HT-29 (cell line): ENCODE data around the gene TGFBR2. TPM values are rescaled to one million over a fixed set of nuclear protein-coding genes. Genes with fewer than 3 reads are reported as not detected.
"Not testable (repeated sequence)": the region's sequence is repeated elsewhere in the genome, so short reads cannot be mapped to it uniquely, and the experiment has no call there.

Experiments
- DNase-seq: peaks from one replicate; pipeline ENCODE4 v3.0.0-alpha.2; 2015; ENCODE audit warnings: low spot score
- total RNA-seq: library from RNA; depleted of rRNA; stranded (reverse); fragments of >200 nt; shearing (Covaris generic); gene quantifications from 2 replicates; pipeline ENCODE4 v1.2.3, GENCODE V29; 2014

TGFBR2 gene
- total RNA-seq, 1 experiment from 2014 or later = 42.9 TPM

DNA sequence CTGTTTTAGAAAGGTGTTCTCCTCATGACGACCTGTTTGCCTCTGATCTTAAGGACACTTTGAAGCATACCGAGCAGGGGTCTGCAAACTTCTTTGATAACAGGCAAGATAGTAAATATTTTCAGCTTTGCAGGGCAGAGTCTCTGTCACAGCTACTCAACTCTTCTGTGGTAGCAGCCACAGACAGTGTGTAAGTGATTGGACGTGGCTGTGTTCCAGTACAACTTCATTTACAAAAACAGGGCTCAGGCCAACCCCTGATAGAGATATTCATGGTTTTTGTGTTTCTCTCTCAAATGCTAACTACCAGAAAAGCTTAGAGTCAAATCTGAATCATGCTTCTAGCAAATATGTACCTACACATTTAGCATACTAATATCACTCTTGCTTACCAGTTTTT lies 51.5 kb downstream of the TGFBR2 start:
- DNase-seq = no peak

DNA sequence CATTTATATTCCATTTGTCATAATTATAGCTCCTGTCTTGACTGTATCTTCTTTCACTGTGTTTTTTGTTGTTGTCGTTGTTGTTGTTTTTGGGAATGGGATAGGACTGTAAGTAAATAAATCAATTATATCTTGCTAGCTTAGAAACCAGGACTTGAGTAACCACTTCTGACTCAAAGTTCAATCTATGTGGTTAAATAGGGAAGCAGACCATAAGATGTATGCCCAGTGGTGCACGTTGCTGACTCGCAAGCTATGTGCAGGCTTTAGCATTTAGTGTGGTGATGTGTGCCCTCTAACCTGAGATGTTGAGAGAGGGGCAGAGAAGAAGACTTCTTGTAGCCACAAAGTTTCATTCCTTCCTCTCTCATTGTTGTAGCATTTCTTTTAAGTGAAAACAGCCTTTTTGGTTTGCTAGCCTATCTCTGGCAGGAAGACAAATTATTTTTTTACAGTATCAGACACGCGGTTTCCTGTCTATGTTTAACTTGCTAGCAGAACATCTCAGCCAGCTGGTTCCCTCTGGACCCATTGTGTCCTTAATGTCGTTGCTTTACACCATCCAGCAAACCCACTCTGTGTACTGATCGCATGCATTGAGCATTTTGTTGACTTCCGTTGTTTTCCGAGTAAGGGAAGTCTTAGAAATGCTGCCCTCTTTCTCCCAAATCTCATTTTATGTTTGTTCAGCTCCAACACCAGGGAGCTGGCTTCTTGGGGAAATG lies 52.1 kb downstream of the TGFBR2 start:
- peak; percentile 31 for DNase-seq

DNA sequence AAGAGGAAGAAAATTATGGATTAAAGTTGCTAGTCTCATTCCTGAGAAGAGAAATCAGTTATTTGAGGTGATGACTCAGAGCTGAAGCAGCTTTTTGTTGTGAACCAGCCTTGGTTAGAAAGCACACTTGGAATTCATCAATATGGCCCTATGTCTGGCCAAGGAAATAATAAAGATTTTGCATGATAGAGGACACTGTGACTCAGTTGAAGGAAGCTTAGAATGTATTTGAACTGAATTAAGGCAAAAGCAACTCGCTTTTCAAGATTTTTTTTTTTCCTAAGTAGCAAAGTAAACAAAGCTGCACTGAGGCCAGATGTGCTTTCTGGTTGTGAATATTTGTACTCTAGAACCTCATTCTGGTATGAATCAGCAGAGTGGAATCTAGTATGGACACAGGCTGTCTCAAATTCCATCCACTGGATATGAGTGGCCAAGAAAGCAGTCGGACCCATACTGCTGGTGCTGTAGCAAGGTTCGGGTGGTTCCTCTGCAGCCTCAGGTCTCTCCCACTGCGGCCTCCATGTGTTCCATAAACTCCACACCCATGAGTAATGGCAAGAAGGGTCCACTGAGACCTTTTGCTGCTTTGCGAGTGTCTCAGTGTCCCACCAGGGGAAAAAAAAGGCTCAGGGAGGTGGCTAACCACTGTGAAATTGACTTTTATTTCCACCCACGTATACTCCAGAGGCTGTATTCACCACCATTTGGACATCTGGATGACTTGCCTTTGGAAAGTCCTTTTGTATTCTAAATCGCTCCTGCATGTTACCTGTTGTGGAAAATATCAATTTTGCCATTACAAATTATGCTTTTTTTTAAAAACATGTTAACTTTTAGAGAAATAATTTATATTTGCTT lies 53.1 kb downstream of the TGFBR2 start:
- peak; percentile 52 for DNase-seq

DNA sequence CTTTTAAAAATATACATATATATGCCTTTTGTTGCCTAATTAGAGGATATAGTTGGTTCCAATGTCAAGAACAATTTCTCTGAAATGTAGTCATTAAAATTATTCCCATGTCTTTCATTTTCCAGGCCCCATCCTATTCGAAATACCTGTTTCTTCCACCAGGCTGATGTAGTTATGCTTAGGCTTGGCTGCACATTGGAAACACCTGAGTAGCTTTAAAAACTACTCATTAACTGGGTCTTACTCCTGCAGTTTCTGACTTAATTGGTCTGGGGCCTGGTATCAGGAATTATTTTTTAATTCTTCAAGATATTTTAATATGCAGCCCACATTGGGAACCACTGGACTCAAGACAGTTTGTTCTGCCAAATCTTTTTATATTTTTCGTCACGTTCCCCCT lies 53.7 kb downstream of the TGFBR2 start:
- DNase-seq = no peak

DNA sequence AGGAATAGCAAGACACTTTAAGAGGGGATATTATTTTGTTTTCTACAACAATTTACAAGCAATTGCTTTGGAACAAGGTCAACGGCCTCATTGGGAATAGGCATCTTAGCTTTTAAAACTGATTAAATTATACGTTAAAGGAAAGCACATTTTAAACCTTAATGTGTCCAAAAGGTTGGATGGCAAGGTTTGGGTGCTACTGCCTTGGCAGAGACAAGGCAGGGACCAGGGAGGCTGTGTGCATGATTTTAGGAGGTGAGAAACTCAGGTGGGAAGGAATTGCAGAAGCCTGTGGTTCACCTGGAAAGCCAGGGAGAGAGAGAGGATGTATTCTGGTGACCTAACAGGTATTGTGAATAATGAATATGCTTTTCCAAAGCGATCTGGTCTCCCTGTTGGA lies 54.3 kb downstream of the TGFBR2 start:
- no peak for DNase-seq

DNA sequence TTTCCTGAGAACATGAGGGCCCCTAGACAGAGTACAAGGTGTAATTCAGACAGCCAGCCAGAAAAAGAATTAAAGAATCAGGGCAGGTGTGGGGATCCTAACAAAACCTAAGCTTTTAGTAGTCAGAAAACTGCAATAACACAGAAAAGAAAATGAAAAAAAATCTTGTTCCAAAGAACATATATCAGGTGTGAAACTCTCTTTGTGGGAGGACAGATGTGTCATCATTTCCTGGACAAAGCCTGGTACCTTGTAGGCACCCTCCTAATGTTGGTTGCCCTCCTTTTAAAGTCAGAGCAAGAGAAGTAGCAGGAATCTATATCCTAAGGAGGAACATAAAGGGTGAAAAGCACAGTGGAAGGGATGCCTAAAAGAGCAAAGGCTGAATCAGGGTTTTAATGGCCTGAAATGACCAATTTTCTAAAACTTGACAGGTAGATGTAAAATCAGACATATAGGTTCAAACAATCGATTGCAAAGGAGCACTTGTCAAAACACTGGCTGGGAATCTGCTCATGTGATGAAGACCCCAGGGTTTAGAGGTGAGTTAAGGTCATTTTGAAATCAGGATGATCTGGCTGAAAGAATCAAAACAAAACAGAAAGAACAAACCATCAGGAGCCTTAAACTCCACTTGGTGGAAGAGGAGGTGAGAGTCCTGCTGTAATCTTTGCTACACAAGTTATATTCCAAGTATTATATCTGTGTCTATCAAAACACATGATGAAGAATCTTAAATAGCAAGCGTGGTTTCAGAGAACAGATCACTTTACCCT lies 54.9 kb downstream of the TGFBR2 start:
- no peak for DNase-seq

DNA sequence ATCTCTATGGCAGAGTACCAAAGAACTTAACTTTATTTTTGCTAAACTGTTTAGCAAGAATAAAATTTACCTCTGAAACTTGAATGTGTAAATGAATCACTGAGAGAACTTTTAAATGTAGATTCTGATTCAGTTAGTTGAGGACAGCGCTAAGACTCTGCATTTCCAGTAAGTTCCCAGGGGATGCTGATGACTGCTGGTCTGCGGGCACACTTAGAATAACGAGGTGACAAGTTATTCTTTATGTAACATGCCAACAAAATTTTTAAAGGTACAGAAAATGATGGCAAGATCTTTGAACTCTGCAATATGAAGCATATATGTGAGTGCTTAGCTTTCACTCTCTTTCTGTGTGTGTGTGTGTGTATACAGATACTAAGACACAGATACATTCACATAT lies 56.4 kb downstream of the TGFBR2 start:
- no peak for DNase-seq

DNA sequence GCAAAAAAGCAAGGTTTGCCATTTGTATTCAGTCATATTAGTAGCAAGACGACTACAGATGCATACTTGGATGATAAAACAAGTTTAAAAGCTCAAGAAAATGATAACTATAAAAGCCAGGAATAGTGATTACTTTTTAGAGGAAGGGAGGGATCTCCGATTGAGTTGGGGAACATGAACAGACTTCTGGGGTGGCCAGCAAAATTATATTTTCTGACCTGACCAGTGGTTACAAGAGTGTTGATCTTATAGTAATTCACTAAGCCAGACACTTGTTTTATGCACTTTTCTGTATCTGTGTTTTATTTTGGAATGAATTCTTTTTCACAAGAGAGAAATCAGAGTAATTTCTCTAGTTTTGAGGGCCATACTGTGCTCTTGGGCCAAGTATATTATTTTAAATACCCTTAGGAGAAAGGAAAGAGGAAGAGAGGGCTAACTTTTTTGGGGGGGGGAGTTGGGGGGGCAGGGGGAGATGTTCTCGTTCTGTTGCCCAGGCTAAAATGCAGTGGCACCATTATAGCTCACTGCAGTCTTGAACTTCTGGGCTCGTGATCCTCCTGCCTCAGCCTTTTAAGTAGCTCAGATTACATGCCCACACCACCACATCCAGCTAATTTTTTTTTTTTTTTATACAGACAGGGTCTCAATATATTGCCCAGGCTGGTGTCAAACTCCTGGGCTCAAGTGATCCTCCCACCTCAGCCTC lies 57.3 kb downstream of the TGFBR2 start:
- no peak for DNase-seq

DNA sequence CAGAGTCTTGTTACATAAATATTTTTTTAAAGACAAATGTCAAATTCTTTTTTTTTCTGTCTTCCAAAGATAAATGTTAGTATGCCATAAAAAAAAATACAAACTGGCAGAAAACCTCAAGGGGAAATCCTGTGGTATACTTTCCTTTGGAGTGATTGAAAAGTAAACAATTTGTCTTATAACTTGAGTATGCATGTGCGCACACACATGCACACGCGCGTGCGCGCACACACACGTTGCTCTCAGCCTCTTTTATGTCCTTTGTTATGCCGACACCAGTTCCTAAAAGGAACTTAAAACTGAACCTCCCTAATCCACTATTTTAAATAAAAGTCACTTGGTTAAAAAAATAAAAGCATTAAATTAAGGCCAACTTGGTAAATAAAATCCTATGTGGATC lies 58.1 kb downstream of the TGFBR2 start:
- no peak for DNase-seq

DNA sequence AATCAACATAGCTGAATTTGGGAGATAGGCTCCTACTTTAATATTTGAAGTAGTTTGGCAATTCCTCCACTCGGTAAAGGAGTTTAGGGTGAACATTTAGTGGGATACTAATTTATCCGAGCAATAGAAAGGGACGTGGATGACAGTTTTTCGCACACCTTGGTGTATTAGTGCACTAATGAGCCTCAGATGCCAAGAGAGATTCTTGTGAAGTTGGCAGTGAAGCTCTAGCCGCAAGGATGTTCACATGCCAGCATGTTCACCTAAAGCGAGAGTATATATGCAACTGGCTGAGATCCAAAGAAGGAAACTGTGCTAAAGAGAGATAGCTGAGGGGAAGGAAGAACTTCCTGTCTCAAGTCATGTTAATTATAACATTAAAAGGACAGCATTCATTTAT lies 58.5 kb downstream of the TGFBR2 start:
- DNase-seq = no peak

DNA sequence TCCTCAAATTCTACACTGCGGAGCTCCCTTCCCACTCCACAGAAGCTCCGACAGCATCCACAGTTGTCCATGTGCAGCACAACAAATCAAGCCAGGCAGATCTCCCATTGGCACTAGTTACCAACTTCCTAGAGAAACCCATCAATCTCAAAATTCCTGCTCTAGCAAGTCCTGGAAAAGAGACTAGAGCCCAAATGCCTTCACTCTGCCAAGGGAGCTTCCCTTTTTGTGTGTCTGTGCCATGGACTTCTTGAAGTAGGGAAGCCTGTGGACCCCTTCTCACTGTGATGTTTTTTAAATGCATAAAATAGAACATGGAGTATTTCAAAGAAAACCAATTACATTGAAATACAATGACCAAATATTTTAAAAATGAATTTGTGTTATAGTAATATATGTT lies 59.1 kb downstream of the TGFBR2 start:
- DNase-seq = no peak

DNA sequence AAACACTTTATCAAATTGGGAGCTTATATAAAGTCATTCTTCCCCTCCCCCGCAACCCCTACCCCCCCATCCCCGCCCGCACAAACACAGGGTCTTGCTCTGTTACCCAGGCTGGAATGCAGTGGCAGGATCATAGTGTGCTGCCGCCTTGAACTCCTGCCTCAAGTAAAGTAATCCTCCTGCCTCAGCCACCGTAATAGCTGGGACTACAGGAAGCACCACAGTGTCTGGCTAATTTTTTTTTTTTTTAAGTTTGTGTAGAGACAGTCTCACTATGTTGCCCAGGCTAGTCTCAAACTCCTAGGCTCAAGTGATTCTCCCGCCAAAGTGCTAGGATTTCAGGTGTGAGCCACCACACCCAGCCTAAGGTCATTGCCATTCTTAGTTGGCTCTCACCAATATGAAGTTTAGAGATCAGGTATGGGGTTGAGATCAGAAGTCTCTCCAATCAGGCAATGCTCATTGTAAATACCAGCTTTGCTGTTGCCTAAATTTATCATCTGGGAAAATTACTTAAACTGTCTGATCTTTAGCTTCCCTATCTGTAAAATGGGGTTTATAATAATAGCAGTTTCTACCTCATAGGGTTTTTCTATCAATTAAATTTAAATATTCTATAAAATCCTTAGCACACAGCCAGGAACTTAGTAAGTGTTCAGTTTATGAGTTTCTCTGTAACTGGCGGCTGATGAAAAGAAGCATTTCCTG lies 60.3 kb downstream of the TGFBR2 start:
- no peak for DNase-seq

DNA sequence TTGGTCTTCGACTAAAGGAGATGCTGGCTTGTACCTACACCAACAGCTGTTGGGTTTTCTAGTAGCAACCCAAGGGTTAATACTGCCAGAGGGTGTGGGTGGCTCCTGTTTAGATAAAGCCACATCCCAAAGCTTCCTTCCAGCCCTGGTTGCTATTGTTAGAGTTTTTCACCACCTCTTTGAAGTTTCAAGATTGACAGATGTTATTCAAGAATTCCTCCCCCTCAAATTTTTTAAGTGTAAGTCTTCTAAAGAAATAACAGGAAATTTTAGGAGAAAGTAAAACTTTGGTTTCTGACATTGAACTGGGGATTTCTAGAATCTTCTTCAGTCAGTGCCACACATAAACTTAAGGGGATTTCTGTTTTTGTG lies 60.9 kb downstream of the TGFBR2 start:
- DNase-seq = no peak

DNA sequence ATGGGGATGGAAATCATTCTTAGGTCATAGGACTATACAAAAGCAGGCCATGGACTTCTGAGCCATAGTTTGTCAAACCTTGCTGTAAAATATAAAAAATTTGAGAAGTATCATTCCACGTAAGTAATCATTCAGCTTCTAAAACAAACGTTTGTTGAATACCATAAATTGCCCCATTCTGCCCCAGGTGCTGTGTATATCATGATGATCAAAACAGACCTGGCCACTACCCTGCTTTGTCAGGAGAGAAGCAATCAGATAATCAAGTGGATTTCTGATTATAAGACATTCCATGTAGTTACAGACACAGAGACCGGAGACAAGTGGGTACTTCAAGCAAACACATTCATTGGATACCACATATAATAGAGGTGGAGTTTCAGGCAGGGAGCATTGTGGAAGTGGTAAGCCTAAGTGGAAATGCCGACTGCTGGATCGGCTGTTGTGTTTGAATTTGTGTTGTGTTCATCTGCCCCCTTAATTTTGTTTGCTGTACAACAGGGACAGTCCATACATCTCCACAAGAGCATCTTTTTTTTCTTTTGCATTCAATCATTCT lies 61.7 kb downstream of the TGFBR2 start:
- no peak for DNase-seq

DNA sequence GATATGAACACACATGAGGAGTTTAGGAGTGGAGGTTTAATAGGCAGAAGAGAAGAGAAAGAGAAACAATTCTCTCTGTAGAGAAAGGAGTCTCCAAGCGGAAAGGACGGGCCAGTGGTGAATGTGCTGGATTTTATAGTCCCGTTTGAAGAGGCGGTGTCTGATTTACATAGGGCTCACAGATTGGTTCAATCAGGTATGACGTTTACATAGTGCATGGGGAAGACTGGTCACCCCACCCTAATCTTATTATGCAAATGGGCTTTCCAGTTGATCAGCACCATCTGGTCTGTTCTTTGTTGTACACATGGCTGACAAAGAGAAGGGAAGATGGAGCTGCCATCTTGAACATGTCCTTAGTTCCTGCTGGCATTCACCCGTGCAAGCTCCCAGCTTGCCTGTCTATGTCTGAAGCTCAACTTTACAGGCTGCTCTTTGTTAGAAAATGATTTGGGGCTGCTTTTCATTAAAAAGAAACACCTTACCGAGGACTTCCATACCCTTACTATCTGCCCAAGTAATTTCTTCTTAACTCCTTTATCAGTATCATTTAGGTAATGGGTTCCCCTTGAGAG lies 63.0 kb downstream of the TGFBR2 start:
- not testable (repeated sequence) for DNase-seq

DNA sequence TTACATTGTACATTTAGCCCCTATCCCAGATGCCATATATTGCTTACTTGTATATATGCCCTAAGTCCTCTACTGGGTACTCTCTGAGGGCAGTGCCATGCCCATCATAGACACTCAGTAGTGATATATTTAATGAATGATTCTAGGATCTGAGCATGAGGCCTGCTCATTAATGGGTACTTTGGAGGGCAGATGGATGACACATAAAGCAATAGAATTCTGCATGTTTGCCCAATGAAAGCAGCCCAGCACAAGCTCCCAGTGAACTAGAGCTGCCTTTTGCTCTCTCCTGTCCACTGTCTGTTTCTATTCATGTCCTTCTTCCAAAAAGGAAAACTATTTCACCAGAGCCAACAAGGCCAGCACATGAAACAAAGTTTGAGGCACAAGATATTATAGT lies 63.9 kb downstream of the TGFBR2 start:
- no peak for DNase-seq

DNA sequence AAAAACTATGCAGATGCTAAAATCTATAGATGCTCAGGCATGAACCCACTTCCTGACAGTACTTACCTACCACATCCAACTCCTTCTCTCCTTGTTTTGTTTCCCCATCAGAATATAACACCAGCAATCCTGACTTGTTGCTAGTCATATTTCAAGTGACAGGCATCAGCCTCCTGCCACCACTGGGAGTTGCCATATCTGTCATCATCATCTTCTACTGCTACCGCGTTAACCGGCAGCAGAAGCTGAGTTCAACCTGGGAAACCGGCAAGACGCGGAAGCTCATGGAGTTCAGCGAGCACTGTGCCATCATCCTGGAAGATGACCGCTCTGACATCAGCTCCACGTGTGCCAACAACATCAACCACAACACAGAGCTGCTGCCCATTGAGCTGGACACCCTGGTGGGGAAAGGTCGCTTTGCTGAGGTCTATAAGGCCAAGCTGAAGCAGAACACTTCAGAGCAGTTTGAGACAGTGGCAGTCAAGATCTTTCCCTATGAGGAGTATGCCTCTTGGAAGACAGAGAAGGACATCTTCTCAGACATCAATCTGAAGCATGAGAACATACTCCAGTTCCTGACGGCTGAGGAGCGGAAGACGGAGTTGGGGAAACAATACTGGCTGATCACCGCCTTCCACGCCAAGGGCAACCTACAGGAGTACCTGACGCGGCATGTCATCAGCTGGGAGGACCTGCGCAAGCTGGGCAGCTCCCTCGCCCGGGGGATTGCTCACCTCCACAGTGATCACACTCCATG lies 65.3 kb downstream of the TGFBR2 start:
- DNase-seq = no peak

DNA sequence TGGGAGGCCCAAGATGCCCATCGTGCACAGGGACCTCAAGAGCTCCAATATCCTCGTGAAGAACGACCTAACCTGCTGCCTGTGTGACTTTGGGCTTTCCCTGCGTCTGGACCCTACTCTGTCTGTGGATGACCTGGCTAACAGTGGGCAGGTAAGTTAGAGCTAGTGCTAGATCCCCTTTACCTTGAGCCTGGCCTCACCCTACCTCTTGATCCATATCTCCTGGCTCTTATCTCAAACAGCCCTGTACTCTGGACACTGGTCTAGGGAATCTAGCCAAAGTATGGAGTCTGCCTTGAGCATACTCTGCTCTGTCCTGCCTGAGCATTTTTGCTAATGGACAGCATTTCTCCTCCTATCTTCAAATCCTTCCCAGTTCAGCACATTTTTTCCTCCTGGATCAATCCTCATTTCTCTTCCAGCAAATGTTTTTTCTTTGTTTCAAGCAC lies 65.9 kb downstream of the TGFBR2 start:
- DNase-seq = no peak

DNA sequence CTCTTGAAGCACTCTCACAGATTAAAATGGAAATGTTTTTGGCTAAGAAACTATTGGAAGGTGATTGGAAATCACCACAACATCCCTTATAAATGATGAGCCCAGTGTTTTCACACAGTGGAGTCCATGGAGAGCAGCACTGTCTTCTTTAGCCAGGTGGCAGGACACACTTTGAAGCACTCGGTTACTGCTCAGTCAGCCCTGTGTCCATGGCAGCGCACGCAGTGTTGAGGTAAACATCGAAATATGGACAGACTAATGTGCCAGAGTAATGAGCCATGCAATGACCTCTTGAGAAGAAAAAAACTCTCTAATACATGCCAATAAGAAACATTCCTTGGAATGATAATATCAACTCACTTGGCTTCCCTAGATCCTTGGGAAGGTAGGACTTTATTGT lies 66.6 kb downstream of the TGFBR2 start:
- DNase-seq = no peak
